Stomach (tissue), 4 donors: Measurements from ENCODE around the gene SBSN.

Source experiments
- POLR2A ChIP-seq, 4 donors: fragments of 450-650 bp; IDR thresholded peaks; one replicate each; pipeline ENCODE4 v1.6.1; 2016; ENCODE audit warnings: antibody characterized with exemption in 4 of 4, control low read depth in 2 of 4, mild to moderate bottlenecking in 1 of 4, moderate library complexity in 1 of 4
- POLR2AphosphoS5 ChIP-seq, 3 donors: sonication (generic); formaldehyde crosslinking; IDR thresholded peaks; one replicate each; pipeline ENCODE4 v1.6.1; 2016; ENCODE audit warnings: antibody characterized with exemption in 3 of 3
- TF ChIP-seq, protein P1 (sequence below), 7 experiments: fragments of 450-650 bp in 4 of 7; fragments of 200-600 bp in 3 of 7; sonication (generic) in 3 of 7; IDR thresholded peaks; one replicate each; pipeline ENCODE4 v1.5.1; 2016 to 2019; ENCODE audit warnings: antibody characterized with exemption in 7 of 7, control low read depth in 2 of 7, mild to moderate bottlenecking in 1 of 7

DNA sequence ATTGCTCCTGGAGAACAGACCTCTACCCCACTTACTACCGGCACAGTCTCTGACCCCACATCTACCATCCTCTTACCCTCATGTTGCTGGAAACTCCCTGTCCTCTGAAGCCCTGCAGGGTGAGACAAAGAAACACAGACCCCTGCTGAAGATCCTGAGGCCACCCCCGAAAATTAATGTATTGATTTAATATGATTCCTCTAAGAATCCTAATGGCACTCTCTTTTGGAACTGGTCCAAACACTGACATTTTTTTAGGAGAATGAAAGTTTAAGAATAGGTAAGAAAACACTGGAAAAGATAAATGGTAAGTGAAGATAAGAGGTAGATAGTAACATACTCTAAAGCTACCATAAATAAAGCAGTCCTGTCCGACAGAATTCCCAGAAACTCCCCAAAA lies 20.0 kb downstream of the SBSN start:
- TF ChIP-seq, protein P1, sequence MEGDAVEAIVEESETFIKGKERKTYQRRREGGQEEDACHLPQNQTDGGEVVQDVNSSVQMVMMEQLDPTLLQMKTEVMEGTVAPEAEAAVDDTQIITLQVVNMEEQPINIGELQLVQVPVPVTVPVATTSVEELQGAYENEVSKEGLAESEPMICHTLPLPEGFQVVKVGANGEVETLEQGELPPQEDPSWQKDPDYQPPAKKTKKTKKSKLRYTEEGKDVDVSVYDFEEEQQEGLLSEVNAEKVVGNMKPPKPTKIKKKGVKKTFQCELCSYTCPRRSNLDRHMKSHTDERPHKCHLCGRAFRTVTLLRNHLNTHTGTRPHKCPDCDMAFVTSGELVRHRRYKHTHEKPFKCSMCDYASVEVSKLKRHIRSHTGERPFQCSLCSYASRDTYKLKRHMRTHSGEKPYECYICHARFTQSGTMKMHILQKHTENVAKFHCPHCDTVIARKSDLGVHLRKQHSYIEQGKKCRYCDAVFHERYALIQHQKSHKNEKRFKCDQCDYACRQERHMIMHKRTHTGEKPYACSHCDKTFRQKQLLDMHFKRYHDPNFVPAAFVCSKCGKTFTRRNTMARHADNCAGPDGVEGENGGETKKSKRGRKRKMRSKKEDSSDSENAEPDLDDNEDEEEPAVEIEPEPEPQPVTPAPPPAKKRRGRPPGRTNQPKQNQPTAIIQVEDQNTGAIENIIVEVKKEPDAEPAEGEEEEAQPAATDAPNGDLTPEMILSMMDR (IDR thresholded peaks at IDR 0.05), result no peak
- no peak for TF ChIP-seq POLR2AphosphoS5 (IDR thresholded peaks at IDR 0.05)
- no peak for TF ChIP-seq POLR2A (IDR thresholded peaks at IDR 0.05)
